ENCODE measurements around the gene H1-8. TPM values are rescaled to one million over a fixed set of nuclear protein-coding genes. Genes with fewer than 3 reads are reported as not detected.

The H1-8 gene
- total and polyA plus RNA-seq, 9 donors: 0.27 TPM; not detected in 8

DNA sequence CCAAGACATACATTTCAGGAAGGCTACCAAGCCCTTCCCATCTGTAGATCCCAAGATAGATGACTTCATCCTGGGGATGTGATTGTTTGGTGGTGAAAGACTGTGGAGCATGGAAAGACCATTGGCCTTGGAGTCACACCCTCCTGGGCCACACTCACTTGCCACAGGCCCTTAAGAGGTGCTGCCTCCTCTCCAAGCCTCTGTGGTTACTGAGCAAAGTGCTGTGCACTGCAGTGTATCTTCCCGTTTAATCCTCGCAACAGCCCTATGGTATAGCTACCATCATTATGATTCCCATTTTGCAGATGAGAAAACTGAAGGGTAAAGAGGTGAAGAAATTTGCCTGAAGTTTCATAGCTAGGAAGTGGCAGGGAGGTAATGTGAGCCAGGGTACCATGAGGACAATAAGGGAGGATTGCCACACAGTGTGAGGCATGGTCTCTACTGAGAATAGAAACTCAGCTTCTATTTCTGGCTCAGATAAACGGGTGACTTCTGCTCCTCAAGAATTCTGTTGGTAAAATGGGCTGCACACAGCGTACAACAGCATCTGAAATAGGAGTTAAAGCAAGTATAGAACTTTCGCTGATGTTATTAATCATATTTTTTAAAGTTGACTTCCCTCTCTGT is 38.4 kb upstream of the H1-8 start:
- Histone ChIP-seq H3K36me3 (no peaks in the 10 kb centered on the region), H3K27me3 (no peaks in the 10 kb centered on the region), H3K9me3 (no peaks in the 10 kb centered on the region), H3K4me3 (no peak overlapping the region), H3K4me1 (ENCODE audit: insufficient read depth) (no peaks in the 10 kb centered on the region), H3K27ac (no peak overlapping the region)
- WGBS, 3 donors: 82 to 89% (median 83%) methylated on average over 5 of the region's 5 CpGs
- no peak for TF ChIP-seq POLR2A (IDR thresholded peaks at IDR 0.05)
- TF ChIP-seq, protein P1, sequence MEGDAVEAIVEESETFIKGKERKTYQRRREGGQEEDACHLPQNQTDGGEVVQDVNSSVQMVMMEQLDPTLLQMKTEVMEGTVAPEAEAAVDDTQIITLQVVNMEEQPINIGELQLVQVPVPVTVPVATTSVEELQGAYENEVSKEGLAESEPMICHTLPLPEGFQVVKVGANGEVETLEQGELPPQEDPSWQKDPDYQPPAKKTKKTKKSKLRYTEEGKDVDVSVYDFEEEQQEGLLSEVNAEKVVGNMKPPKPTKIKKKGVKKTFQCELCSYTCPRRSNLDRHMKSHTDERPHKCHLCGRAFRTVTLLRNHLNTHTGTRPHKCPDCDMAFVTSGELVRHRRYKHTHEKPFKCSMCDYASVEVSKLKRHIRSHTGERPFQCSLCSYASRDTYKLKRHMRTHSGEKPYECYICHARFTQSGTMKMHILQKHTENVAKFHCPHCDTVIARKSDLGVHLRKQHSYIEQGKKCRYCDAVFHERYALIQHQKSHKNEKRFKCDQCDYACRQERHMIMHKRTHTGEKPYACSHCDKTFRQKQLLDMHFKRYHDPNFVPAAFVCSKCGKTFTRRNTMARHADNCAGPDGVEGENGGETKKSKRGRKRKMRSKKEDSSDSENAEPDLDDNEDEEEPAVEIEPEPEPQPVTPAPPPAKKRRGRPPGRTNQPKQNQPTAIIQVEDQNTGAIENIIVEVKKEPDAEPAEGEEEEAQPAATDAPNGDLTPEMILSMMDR (IDR thresholded peaks at IDR 0.05): no peak
- no peak for TF ChIP-seq EP300 (IDR thresholded peaks at IDR 0.05)
- no peak for DNase-seq
- intact Hi-C loops (cut with DNase I): loop anchor here in 1 of 4 donors (10.0 kb wide), 1 partner anchor 320 kb away; no protein-coding TSS in a partner anchor

DNA sequence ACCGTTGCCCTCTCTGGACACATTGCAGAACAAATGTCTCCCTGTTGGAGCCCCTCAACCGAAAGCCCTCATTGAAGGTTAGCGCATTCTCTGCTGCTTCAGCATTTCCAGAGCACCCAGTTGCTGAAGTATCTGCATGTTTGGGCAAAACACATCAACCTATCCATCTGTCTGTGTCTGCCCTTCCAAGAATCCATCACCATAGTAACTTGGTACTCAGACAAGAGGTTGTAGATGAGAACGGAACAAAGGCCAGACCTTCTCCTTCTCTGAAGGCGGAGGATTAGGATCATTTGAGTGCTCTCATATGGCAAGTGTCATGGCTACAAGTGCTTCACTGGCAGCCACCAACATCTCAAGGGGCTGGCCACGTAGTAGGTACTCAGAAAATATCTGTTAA is 37.6 kb upstream of the H1-8 start:
- WGBS, 3 donors: 82 to 88% (median 88%) methylated on average over 6 of the region's 6 CpGs
- H3K4me3 ChIP-seq: no peak overlapping the region
- no peak overlapping the region for H3K27ac ChIP-seq
- no peaks in the 10 kb centered on the region for H3K36me3 ChIP-seq
- DNase-seq: no peak
- H3K4me1 ChIP-seq (ENCODE audit: insufficient read depth): no peaks in the 10 kb centered on the region
- H3K27me3 ChIP-seq: no peaks in the 10 kb centered on the region
- no peak for TF ChIP-seq POLR2A (IDR thresholded peaks at IDR 0.05)
- intact Hi-C loops (cut with DNase I): loop anchor here in 1 of 4 donors (10.0 kb wide), 1 partner anchor 319 kb away; no protein-coding TSS in a partner anchor
- H3K9me3 ChIP-seq: no peaks in the 10 kb centered on the region

DNA sequence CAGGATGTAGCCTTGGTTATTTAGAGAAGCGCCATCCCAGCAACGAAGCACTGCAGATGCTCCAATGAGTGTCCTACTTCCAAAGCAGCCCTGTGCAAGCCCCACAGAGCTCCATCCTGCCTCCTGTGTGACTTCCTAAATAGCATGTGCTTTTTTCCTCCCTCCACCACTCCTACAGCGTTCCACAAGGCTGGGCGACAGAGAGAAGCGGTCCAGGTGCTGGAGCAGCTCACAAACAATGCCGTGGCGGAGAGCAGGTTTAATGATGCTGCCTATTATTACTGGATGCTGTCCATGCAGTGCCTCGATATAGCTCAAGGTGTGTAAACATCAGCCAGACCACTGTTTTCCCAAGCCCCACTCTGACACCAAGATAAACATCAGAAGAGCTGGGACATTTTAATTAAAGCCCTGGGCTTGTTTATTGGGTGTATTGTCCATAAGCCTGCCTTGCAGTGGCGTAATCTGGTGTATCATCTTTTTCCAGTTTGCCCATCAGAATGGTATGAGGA is 36.7 kb upstream of the H1-8 start:
- WGBS, 3 donors: 77 to 80% (median 78%) methylated on average over 9 of the region's 9 CpGs
- H3K27ac ChIP-seq: no peak overlapping the region
- H3K36me3 ChIP-seq: no peaks in the 10 kb centered on the region

DNA sequence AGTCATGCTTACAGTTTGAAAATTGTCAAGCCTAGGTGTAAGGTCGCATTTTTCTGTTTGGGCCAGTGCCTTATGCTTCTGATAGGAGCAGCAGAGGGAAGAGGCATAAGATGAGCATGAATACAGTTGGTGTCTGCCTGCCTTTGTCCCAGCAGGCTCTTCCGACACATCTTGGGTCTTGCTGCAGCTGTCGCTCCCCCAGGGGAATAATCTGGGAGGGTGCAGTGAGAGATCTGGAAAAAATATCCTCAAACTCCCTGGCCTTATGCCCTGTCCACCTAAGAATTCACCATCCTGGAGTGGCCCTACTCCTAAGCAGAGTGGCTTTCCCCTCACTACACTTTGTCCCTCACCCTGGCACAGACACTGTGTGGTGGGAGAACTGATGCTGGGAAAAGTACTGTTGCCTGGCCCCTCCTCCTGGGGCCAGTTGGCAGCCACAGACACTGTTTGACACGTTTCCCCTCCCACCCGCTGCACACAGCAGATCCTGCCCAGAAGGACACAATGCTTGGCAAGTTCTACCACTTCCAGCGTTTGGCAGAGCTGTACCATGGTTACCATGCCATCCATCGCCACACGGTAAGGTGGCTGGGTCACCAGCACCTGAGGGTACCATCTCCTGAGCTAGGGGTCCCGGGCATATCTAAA is 35.7 kb upstream of the H1-8 start:
- Histone ChIP-seq H3K4me3 (no peak overlapping the region), H3K27ac (no peak overlapping the region), H3K36me3 (no peaks in the 10 kb centered on the region), H3K27me3 (no peaks in the 10 kb centered on the region), H3K9me3 (no peaks in the 10 kb centered on the region), H3K4me1 (ENCODE audit: insufficient read depth) (no peaks in the 10 kb centered on the region)
- TF ChIP-seq, protein P1 (IDR thresholded peaks at IDR 0.05): no peak
- TF ChIP-seq EP300 (IDR thresholded peaks at IDR 0.05) (no peak), POLR2A (IDR thresholded peaks at IDR 0.05) (no peak)
- no peak for DNase-seq
- intact Hi-C loops (cut with DNase I): loop anchor here in 1 of 4 donors (10.0 kb wide), 1 partner anchor 317 kb away; no protein-coding TSS in a partner anchor
- 72 to 83% (median 75%) methylated on average over 9 of the region's 9 CpGs for WGBS, 3 donors

More for the DNA sequence above, 36.7 kb upstream of the H1-8 start:
- Histone ChIP-seq H3K4me3 (no peak overlapping the region), H3K27me3 (no peaks in the 10 kb centered on the region), H3K9me3 (no peaks in the 10 kb centered on the region), H3K4me1 (ENCODE audit: insufficient read depth) (no peaks in the 10 kb centered on the region)
- TF ChIP-seq POLR2A (IDR thresholded peaks at IDR 0.05): no peak
- TF ChIP-seq, protein P1 (IDR thresholded peaks at IDR 0.05): no peak
- TF ChIP-seq EP300 (IDR thresholded peaks at IDR 0.05): no peak
- intact Hi-C loops (cut with DNase I): loop anchor here in 1 of 4 donors (10.0 kb wide), 1 partner anchor 319 kb away; no protein-coding TSS in a partner anchor
- no peak for DNase-seq

DNA sequence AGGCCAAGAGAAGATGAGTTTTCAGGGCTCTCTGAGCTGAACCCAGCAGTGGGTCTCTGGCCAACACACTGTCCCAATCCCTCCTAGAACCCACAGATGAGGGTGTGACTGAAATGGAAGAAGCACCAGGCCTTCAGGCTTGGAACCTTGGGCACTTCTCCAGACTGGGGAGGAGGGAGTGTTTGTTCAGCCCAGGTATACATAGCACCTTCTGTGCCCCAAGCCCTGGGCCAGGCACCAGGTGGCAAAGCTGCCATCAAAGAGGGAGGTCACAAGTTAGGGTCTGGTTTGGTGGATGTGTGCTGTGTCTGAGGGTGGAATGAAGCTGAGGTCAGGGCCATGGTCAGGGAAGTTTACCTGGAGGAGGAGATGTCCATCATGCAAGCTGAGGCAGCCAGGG is 30.4 kb upstream of the H1-8 start:
- DNase-seq: no peak
- Histone ChIP-seq H3K9me3 (no peaks in the 10 kb centered on the region), H3K4me3 (no peak overlapping the region), H3K27me3 (no peaks in the 10 kb centered on the region), H3K36me3 (no peaks in the 10 kb centered on the region), H3K27ac (no peak overlapping the region), H3K4me1 (ENCODE audit: insufficient read depth) (no peaks in the 10 kb centered on the region)
- TF ChIP-seq, protein P1 (IDR thresholded peaks at IDR 0.05): no peak
- TF ChIP-seq POLR2A (IDR thresholded peaks at IDR 0.05): no peak
- TF ChIP-seq EP300 (IDR thresholded peaks at IDR 0.05): no peak
- intact Hi-C loops (cut with DNase I): no loop called here
